ENCODE measurements around the gene ITGA2.

Gene ITGA2

GRCh38 chr5:52989781-52990527 is 802 bp downstream of the ITGA2 start:
- Histone ChIP-seq H3K27me3 (ENCODE audit: insufficient read depth, insufficient read length) (peaks cover 42% of the 10 kb centered on the region), H3K4me1 (ENCODE audit: insufficient read depth, insufficient read length) (no peaks in the 10 kb centered on the region), H3K4me3 (ENCODE audit: insufficient read length, low read depth) (peak overlapping the region; percentile 66), H3K9me3 (ENCODE audit: insufficient read depth, low read length) (no peaks in the 10 kb centered on the region), H3K36me3 (ENCODE audit: insufficient read depth, insufficient read length, low read length) (no peaks in the 10 kb centered on the region), H3K9ac (ENCODE audit: insufficient read length, low read depth) (peak overlapping the region; percentile 70)
- TF ChIP-seq YY1 (IDR thresholded peaks at IDR 0.05; ENCODE audit: insufficient read depth, insufficient read length) (no peak), SUZ12 (IDR thresholded peaks at IDR 0.05; ENCODE audit: extremely low read depth, insufficient read depth, insufficient read length) (no peak), ZNF274 (IDR thresholded peaks at IDR 0.05; ENCODE audit: low read depth, low read length) (no peak)
- DNase-seq (ENCODE audit: low read depth, low spot score) = no peak

DNA sequence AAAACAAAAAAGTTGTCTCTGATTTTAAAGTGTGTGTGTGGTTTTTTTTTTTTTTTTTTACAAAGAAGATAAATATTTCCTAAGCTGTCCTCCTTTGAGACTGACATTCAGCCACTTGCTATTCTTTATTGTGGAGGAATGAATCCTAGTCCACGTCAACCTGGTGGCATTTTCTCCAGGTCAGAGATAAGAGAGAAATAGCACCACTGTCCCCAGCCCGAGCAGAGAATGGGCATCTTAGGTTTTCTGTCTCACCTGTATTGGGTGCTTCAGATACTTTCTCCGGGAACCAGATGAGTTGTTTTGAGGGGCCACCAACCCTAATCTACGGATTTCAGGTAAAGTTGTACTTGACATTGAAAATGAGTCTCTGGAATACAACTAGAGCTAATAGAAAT is 1.4 kb downstream of the ITGA2 start:
- TF ChIP-seq SUZ12 (IDR thresholded peaks at IDR 0.05; ENCODE audit: extremely low read depth, insufficient read depth, insufficient read length) (no peak), YY1 (IDR thresholded peaks at IDR 0.05; ENCODE audit: insufficient read depth, insufficient read length) (no peak), ZNF274 (IDR thresholded peaks at IDR 0.05; ENCODE audit: low read depth, low read length) (no peak)
- Histone ChIP-seq H3K9ac (ENCODE audit: insufficient read length, low read depth) (no peak overlapping the region), H3K4me3 (ENCODE audit: insufficient read length, low read depth) (peak overlapping the region; percentile 66), H3K9me3 (ENCODE audit: insufficient read depth, low read length) (no peaks in the 10 kb centered on the region), H3K4me1 (ENCODE audit: insufficient read depth, insufficient read length) (no peaks in the 10 kb centered on the region), H3K36me3 (ENCODE audit: insufficient read depth, insufficient read length, low read length) (no peaks in the 10 kb centered on the region), H3K27me3 (ENCODE audit: insufficient read depth, insufficient read length) (peaks cover 42% of the 10 kb centered on the region)
- DNase-seq (ENCODE audit: low read depth, low spot score) = no peak

DNA sequence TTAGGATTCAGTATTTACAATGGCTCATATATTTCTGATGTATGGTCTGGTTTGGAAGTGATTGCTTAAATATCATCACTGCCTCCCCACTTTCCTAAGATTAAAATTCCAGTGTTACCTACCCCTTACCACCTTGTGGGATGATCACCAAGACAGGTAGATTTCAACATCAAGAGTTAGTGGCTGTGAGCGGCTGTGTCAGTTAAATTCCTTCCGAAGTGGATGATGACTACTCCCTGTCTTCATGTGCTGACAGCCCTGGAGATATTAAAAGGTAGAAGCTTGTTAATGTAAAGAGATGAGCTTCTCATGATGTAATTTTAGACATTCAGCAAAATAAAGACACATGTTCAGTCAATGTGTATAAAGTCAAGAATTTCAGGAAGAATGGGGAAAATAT is 4.2 kb downstream of the ITGA2 start:
- Histone ChIP-seq H3K27me3 (ENCODE audit: insufficient read depth, insufficient read length) (peaks cover 29% of the 10 kb centered on the region), H3K9ac (ENCODE audit: insufficient read length, low read depth) (no peak overlapping the region), H3K4me1 (ENCODE audit: insufficient read depth, insufficient read length) (no peaks in the 10 kb centered on the region), H3K36me3 (ENCODE audit: insufficient read depth, insufficient read length, low read length) (no peaks in the 10 kb centered on the region), H3K4me3 (ENCODE audit: insufficient read length, low read depth) (no peak overlapping the region), H3K9me3 (ENCODE audit: insufficient read depth, low read length) (no peaks in the 10 kb centered on the region)
- no peak for DNase-seq (ENCODE audit: low read depth, low spot score)
- TF ChIP-seq YY1 (IDR thresholded peaks at IDR 0.05; ENCODE audit: insufficient read depth, insufficient read length) = no peak
- no peak for TF ChIP-seq ZNF274 (IDR thresholded peaks at IDR 0.05; ENCODE audit: low read depth, low read length)
- TF ChIP-seq SUZ12 (IDR thresholded peaks at IDR 0.05; ENCODE audit: extremely low read depth, insufficient read depth, insufficient read length) = no peak

DNA sequence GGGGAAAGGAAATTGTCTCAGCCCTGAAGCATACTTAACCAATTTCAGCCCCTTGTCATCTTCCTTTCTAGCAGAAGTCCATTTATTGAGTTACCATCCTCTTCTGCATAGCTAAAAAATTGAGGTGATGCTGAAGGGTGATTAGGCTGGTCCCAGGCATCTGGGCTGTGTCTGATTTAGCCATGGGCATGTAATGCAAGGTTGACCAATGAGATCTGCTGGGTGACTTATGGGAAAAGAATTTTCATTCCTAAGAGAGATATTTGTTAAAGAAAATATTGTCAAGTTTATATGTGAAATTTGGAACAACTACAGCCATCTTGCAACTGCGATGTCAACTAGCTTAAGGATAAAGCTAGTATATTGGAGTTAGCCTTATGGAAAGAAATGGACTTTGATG is 5.1 kb downstream of the ITGA2 start:
- H3K4me1 ChIP-seq (ENCODE audit: insufficient read depth, insufficient read length) = no peaks in the 10 kb centered on the region

GRCh38 chr5:52995095-52995494 is 5.9 kb downstream of the ITGA2 start:
- Histone ChIP-seq H3K9ac (ENCODE audit: insufficient read length, low read depth) (no peak overlapping the region), H3K4me3 (ENCODE audit: insufficient read length, low read depth) (no peak overlapping the region), H3K27me3 (ENCODE audit: insufficient read depth, insufficient read length) (peaks cover 13% of the 10 kb centered on the region), H3K9me3 (ENCODE audit: insufficient read depth, low read length) (no peaks in the 10 kb centered on the region), H3K36me3 (ENCODE audit: insufficient read depth, insufficient read length, low read length) (no peaks in the 10 kb centered on the region), H3K4me1 (ENCODE audit: insufficient read depth, insufficient read length) (no peaks in the 10 kb centered on the region)
- DNase-seq (ENCODE audit: low read depth, low spot score) = no peak
- TF ChIP-seq SUZ12 (IDR thresholded peaks at IDR 0.05; ENCODE audit: extremely low read depth, insufficient read depth, insufficient read length) = no peak
- no peak for TF ChIP-seq ZNF274 (IDR thresholded peaks at IDR 0.05; ENCODE audit: low read depth, low read length)
- TF ChIP-seq YY1 (IDR thresholded peaks at IDR 0.05; ENCODE audit: insufficient read depth, insufficient read length) = no peak

More for the DNA sequence above, 5.1 kb downstream of the ITGA2 start:
- Histone ChIP-seq H3K36me3 (ENCODE audit: insufficient read depth, insufficient read length, low read length) (no peaks in the 10 kb centered on the region), H3K27me3 (ENCODE audit: insufficient read depth, insufficient read length) (peaks cover 22% of the 10 kb centered on the region), H3K9me3 (ENCODE audit: insufficient read depth, low read length) (no peaks in the 10 kb centered on the region), H3K4me3 (ENCODE audit: insufficient read length, low read depth) (no peak overlapping the region), H3K9ac (ENCODE audit: insufficient read length, low read depth) (no peak overlapping the region)
- TF ChIP-seq SUZ12 (IDR thresholded peaks at IDR 0.05; ENCODE audit: extremely low read depth, insufficient read depth, insufficient read length) (no peak), YY1 (IDR thresholded peaks at IDR 0.05; ENCODE audit: insufficient read depth, insufficient read length) (no peak), ZNF274 (IDR thresholded peaks at IDR 0.05; ENCODE audit: low read depth, low read length) (no peak)
- DNase-seq (ENCODE audit: low read depth, low spot score) = no peak

DNA sequence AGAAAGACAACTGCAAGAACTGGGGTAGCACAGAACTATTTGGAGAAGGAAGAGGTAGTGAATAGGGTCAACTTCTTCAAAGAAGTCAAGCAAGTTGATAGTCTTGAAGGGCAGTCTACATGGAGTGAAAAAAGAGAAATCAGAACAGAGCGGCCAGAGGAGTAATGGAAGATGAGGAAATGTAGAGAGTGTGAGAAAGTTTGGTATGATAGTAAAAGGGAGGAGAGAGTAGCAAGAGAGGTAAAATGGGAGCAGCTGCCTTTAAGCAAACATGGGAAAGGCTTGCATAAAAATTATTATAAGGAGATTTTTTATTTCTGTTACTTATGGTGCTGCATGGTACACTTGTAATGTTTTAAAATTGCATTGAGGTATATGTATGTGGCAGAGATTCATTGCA is 6.8 kb downstream of the ITGA2 start:
- no peaks in the 10 kb centered on the region for H3K4me1 ChIP-seq (ENCODE audit: insufficient read depth, insufficient read length)
- no peaks in the 10 kb centered on the region for H3K36me3 ChIP-seq (ENCODE audit: insufficient read depth, insufficient read length, low read length)
- H3K9ac ChIP-seq (ENCODE audit: insufficient read length, low read depth) = no peak overlapping the region
- no peak for DNase-seq (ENCODE audit: low read depth, low spot score)
- no peak overlapping the region for H3K4me3 ChIP-seq (ENCODE audit: insufficient read length, low read depth)
- TF ChIP-seq YY1 (IDR thresholded peaks at IDR 0.05; ENCODE audit: insufficient read depth, insufficient read length) = no peak
- TF ChIP-seq SUZ12 (IDR thresholded peaks at IDR 0.05; ENCODE audit: extremely low read depth, insufficient read depth, insufficient read length) = no peak
- no peak for TF ChIP-seq ZNF274 (IDR thresholded peaks at IDR 0.05; ENCODE audit: low read depth, low read length)
- no peaks in the 10 kb centered on the region for H3K9me3 ChIP-seq (ENCODE audit: insufficient read depth, low read length)
- peaks cover 5% of the 10 kb centered on the region for H3K27me3 ChIP-seq (ENCODE audit: insufficient read depth, insufficient read length)

GRCh38 chr5:52996979-52997378 is 7.8 kb downstream of the ITGA2 start:
- Histone ChIP-seq H3K4me1 (ENCODE audit: insufficient read depth, insufficient read length) (no peaks in the 10 kb centered on the region), H3K36me3 (ENCODE audit: insufficient read depth, insufficient read length, low read length) (no peaks in the 10 kb centered on the region), H3K4me3 (ENCODE audit: insufficient read length, low read depth) (no peak overlapping the region), H3K27me3 (ENCODE audit: insufficient read depth, insufficient read length) (no peaks in the 10 kb centered on the region), H3K9me3 (ENCODE audit: insufficient read depth, low read length) (no peaks in the 10 kb centered on the region), H3K9ac (ENCODE audit: insufficient read length, low read depth) (no peak overlapping the region)
- DNase-seq (ENCODE audit: low read depth, low spot score) = no peak
- TF ChIP-seq SUZ12 (IDR thresholded peaks at IDR 0.05; ENCODE audit: extremely low read depth, insufficient read depth, insufficient read length) (no peak), ZNF274 (IDR thresholded peaks at IDR 0.05; ENCODE audit: low read depth, low read length) (no peak), YY1 (IDR thresholded peaks at IDR 0.05; ENCODE audit: insufficient read depth, insufficient read length) (no peak)

Data from NT2/D1 (cell line).